HG02885 (cell line): ENCODE measurements around the gene NUMB.
A peak's percentile ranks its signal among the peaks of the same experiment; 100 is the strongest.

Experiments used
- ATAC-seq: cut with Tn5 transposase; IDR thresholded peaks from one replicate; pipeline ENCODE4 v1.9.1; 2021; ENCODE audit warnings: mild to moderate bottlenecking; ENCODE audit not compliant: unreplicated experiment, poor library complexity

The NUMB gene

DNA sequence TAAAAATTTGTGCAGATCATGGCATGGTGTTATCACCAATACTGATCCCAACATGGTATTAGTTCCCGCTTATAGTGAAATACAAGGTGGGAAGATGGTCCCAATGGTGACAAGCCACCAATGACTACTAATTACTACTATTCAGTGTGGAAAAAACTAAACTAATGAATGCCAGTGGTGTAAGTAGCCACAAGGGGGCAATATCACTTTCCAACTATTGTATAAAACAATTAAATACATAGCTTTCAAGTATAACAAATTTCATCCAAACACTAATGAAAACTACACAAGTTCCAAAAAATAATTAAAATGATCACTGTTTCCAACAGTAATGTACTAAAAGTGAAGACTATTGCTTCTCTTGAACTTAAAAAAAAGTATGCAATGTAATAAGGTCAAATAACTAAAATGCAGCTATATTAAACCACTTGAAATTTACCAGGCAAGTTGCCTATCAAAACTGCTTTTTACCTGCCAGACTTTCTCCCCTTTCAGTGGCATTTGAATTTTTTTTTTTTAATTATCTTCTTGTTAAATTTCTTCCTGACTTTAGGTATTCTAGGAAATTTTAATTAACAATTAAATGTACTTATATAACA lies 163.0 kb downstream of the NUMB start:
- ATAC-seq, result no peak

- ATAC-seq, result no peak
Measured at GRCh38 chr14:73293782-73294781, 164.3 kb downstream of the NUMB start.

DNA sequence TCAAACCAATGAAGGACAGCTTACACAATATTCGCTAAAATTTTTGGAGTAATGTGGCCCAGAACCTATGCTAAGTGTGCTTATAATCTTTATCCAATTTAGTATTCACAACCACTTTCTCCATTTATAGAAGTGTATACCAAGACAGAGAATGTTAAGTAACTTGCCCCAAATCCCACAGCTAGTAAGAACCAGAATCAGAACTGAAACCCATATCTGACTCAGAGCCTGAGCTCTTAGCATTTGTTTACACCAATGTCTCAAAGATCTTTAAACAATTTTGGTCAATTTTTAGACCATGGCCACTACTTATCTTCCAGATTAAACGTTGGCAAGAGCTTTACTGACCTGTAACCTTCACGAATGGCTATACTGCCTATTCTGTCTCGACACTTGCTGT lies 168.1 kb downstream of the NUMB start:
- ATAC-seq, result peak; percentile 77

DNA sequence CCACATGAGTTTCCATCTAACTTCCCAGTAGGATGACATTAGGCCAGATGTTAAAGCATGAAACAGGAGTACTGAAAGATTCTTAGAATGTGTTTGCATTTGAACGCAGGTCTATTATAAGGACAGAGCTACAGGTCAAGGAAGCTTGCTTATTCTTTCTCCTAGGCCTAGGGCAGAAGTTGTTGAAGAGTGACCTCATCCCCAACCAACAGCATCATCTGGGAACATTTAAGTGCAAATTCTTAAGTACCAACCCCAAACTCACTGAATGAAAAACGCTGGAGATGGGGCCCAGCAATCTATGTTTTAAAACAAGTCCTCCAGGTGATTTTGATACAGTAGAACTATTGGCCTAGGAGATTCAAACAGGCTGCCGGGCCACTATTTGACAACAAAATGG lies 168.6 kb downstream of the NUMB start:
- ATAC-seq, result no peak

DNA sequence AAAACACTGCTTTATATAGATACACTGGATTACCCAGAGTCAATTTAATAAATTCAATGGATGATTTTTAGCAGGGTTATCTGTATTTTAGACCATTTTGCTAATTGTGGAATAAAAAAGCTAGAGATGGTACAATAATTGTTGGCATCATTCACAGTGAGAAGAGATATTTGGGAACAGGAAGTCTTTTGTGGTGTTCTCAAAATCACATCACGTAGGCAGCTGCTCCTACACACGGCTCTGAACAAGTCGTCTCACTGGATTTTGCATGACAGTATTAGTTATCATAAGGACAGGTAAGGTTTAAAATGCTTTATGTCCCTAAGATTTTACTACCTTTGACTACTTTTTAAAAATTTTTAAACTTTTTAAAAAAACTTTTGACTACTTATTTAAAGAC lies 169.0 kb downstream of the NUMB start:
- no peak for ATAC-seq

GRCh38 chr14:73287071-73287470 lies 171.3 kb downstream of the NUMB start:
- no peak for ATAC-seq

DNA sequence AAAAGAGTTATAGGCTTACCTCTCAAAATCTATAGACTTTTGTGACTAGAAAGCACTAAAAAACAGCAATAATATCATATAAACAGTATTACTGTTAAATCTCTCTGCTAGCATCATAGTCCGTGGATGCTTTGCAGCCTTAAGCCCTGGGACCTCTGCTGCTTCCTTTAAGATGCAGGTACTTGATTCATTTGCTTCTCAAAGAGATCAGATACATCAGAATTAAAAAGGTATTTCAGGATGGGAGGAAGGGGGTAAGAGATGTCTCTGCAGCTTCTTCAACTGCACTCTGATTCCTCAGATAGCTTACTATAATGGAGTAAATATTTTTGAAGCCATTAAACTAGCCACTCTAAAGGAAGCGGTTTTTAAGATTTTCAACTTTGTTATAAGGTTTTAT lies 171.7 kb downstream of the NUMB start:
- ATAC-seq, result no peak

DNA sequence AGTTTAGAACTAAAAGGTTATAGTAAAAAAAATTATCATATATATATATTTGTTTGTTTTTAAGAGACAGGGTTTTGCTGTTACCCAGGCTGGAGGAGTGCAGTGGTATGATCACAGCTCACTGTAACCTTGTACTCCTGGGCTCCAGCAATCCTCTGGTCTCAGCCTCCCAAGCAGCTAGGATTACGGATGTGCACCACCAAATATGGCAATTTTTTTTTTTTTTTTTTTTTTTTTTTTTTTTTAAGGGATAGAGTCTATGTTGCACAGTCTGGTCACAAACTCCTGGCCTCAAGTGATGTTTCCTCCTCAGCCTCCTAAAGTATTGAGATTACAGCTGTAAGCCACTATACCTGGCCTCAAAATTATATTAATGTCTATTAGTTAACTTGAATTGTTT lies 172.4 kb downstream of the NUMB start:
- no peak for ATAC-seq

- no peak for ATAC-seq
Measured at GRCh38 chr14:73283608-73284379, 174.6 kb downstream of the NUMB start.

GRCh38 chr14:73280903-73281302 lies 177.4 kb downstream of the NUMB start:
- ATAC-seq, result no peak

DNA sequence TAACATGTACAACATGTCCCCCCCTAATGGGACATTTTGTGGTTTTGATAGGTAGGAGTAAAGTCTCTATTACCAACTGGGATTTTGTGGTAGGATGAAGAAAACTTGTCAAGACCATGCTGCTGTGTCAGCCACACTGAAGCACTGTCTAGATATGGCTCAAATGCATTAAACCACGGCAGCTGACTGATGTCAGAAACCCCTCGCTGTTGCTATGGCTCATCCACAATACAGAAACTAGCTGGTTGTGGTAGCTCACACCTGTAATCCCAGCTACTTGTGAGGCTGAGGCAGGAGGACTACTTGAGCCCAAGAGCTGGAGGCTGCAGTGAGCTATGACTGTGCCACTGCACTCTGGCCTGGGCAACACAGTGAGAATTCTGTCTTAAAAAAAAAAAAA lies 181.0 kb downstream of the NUMB start:
- no peak for ATAC-seq

DNA sequence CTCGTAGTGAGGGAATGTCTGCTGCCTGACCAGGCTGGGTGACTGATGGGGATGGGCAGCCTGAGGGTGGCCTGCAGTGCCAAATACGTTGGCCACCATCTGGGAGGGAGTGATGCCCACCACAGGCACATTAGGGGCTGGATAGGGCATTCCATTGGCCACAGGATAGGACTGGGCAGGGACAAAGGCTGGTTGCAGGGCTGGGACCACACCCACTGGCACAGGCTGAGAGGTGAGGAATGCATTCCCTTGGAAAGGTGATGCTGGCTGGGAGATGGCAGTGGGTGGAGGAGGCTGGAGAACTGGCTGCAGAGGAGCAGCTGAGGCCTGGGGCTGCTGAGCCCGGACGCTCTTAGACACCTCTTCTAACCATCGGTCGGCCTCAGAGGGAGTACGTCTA lies 181.5 kb downstream of the NUMB start:
- ATAC-seq, result no peak

GRCh38 chr14:73273799-73274198 lies 184.5 kb downstream of the NUMB start:
- no peak for ATAC-seq

GRCh38 chr14:73272393-73272792 lies 186.0 kb downstream of the NUMB start:
- ATAC-seq, result no peak

DNA sequence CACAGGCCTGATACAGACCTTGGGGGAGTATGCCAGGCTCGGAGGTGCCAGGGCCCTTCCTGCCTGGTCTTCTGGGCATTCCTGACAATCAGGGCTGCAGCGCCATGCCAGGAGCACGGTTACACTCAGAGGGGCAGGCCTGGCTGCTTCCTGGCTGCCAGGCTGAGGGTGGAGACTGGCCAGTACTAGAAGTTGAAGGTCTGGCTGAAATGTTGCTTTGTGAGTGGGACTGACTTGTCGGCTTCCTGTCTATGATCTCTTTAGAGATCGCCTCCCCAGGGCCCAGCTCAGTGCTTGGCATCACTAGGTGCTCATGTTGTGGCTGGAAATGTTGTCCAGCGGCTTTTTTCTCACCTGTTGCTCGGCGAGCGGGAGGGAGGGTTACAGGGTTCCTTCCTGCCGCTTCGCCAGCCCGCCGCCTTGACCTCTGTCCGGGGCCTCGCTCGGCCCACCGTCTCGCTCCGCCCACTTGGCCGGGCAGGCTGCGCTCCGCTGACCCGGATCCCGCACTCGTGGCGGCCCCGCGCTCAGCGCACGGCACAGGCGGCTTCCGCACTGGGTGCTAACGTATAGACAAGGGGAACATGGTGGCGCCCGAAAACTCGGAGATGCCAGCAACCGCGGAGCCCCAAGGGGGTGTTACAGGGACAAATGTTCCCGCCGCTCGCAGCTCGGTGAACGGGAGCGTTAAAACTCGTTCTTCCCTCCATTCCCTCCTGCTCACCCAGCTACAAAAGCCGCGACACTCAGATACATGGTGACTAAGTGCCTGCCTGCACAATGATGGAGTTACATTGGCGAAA lies 188.4 kb downstream of the NUMB start:
- peak; percentile 79 for ATAC-seq

DNA sequence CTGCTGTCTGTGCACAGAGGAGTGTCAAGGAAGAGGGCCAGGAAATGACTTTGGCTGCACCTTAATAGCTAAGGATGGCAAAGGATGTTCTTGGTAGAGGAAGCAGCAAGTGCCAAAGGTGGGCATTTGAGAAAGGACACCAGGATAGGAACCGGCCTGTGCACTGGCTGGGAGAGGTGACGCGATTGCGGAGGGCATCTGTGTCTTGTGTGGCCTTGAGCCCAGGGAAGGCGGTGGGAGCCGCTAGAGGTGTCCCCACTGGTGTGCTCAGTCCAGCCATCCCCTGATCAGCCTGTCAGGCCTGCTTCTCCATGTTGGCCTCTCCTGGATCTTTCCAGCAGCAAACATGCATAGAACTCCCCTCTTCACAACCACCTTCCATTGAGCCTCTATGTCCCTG lies 190.9 kb downstream of the NUMB start:
- no peak for ATAC-seq

- no peak for ATAC-seq
Measured at GRCh38 chr14:73266317-73266716, 192.0 kb downstream of the NUMB start.

DNA sequence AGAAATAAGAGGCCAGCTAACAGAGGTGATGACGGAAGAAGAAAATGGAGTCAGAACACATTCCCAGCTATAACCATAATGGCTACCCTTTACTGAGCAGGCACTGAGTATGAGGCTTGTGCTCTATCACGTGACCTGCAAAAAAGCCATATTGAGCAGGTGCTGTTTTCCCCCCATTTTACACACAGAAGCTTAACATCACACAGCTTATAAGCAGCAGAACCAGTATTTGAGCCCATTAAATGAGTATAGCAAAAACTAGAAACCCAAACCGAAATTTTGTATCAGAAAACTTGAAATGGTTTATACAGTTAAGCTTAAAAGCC lies 192.7 kb downstream of the NUMB start:
- ATAC-seq, result no peak

GRCh38 chr14:73264885-73265720 lies 193.2 kb downstream of the NUMB start:
- no peak for ATAC-seq
